Measurements from ENCODE around the gene MYO1E.

DNA sequence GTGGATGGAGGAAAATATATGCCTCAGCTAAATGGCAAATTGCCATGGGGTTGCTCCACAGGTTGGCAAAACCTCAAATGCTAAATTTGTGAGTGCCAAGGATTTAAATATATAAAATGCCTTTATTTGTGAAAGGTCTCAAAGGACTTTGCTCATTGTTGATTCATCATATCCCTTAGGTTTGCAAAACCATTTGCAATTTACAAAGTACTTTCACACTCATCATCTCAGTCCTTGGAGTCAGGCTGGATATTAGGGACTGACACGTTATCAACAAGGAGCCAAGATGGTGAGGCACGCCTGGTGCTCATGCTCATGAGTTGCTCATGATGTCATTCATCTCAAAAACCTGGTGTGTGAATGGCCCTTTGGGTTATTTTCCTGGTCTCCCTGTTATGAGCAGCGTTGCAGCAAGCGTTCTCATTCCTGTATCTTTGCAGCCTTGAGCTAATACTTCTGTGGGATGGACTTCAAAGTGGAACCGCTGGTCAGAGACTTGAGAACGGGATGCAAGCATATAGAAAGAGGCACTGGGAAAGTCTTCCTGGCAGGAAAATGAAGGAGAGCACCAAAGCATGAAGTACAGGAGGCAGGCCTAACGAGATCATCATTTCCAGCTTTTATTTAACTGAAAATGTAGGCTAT lies 66.0 kb downstream of the MYO1E start:
- TF ChIP-seq, protein P1, sequence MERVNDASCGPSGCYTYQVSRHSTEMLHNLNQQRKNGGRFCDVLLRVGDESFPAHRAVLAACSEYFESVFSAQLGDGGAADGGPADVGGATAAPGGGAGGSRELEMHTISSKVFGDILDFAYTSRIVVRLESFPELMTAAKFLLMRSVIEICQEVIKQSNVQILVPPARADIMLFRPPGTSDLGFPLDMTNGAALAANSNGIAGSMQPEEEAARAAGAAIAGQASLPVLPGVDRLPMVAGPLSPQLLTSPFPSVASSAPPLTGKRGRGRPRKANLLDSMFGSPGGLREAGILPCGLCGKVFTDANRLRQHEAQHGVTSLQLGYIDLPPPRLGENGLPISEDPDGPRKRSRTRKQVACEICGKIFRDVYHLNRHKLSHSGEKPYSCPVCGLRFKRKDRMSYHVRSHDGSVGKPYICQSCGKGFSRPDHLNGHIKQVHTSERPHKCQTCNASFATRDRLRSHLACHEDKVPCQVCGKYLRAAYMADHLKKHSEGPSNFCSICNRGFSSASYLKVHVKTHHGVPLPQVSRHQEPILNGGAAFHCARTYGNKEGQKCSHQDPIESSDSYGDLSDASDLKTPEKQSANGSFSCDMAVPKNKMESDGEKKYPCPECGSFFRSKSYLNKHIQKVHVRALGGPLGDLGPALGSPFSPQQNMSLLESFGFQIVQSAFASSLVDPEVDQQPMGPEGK (CRISPR knock-in tag; IDR thresholded peaks at IDR 0.05; ENCODE audit: borderline replicate concordance) = no peak
- TF ChIP-seq OSR1 (CRISPR knock-in tag; IDR thresholded peaks at IDR 0.05) (no peak), ZFP3 (CRISPR knock-in tag; IDR thresholded peaks at IDR 0.05) (no peak), RARB (CRISPR knock-in tag; IDR thresholded peaks at IDR 0.05) (no peak), GLIS3 (CRISPR knock-in tag; IDR thresholded peaks at IDR 0.05) (no peak), BACH2 (CRISPR knock-in tag; IDR thresholded peaks at IDR 0.05; ENCODE audit: borderline replicate concordance) (no peak), CSDC2 (CRISPR knock-in tag; IDR thresholded peaks at IDR 0.05) (no peak)
- TF ChIP-seq, protein P2, sequence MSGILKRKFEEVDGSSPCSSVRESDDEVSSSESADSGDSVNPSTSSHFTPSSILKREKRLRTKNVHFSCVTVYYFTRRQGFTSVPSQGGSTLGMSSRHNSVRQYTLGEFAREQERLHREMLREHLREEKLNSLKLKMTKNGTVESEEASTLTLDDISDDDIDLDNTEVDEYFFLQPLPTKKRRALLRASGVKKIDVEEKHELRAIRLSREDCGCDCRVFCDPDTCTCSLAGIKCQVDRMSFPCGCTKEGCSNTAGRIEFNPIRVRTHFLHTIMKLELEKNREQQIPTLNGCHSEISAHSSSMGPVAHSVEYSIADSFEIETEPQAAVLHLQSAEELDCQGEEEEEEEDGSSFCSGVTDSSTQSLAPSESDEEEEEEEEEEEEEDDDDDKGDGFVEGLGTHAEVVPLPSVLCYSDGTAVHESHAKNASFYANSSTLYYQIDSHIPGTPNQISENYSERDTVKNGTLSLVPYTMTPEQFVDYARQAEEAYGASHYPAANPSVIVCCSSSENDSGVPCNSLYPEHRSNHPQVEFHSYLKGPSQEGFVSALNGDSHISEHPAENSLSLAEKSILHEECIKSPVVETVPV (CRISPR knock-in tag; IDR thresholded peaks at IDR 0.05) = no peak
